ENCODE results near the gene KCNMA1. TPM values are rescaled to one million over a fixed set of nuclear protein-coding genes. Genes with fewer than 3 reads are reported as not detected.

The KCNMA1 gene
- total RNA-seq, 1 experiment from 2014 or later = 0.45 TPM

DNA sequence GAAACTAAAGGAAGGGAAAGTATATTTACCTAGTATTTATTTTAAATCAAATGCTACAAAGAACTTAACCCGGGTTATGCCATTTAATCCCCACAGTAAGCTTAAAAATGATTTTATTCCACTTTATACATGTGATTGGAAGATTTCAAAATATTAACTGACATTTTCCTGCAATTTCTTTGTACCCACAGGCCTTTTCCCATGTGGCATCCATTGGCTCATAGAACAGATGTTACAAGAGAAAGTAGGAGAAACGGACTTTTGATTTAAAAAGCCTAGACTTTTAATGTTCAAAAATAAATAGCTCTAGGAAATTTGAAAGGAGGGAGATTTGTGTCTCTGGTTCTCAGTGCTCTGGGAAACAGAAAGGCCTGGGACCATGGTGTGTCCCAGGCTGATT lies 807.9 kb downstream of the KCNMA1 start:
- no peak overlapping the region for H3K4me3 Mint-ChIP-seq (ENCODE audit: low read depth, unreplicated experiment)
- intact Hi-C loops (cut with micrococcal nuclease; ENCODE audit: unreplicated experiment) = no loop called here
- TF ChIP-seq, protein P1, sequence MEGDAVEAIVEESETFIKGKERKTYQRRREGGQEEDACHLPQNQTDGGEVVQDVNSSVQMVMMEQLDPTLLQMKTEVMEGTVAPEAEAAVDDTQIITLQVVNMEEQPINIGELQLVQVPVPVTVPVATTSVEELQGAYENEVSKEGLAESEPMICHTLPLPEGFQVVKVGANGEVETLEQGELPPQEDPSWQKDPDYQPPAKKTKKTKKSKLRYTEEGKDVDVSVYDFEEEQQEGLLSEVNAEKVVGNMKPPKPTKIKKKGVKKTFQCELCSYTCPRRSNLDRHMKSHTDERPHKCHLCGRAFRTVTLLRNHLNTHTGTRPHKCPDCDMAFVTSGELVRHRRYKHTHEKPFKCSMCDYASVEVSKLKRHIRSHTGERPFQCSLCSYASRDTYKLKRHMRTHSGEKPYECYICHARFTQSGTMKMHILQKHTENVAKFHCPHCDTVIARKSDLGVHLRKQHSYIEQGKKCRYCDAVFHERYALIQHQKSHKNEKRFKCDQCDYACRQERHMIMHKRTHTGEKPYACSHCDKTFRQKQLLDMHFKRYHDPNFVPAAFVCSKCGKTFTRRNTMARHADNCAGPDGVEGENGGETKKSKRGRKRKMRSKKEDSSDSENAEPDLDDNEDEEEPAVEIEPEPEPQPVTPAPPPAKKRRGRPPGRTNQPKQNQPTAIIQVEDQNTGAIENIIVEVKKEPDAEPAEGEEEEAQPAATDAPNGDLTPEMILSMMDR (IDR thresholded peaks at IDR 0.05; ENCODE audit: unreplicated experiment) = no peak
- H3K27ac Mint-ChIP-seq (ENCODE audit: unreplicated experiment) = no peak overlapping the region
- DNase-seq = no peak
- no peaks in the 10 kb centered on the region for H3K27me3 Mint-ChIP-seq (ENCODE audit: unreplicated experiment)
- peaks cover 16% of the 10 kb centered on the region for H3K9me3 Mint-ChIP-seq (ENCODE audit: low read depth, unreplicated experiment)
- no peaks in the 10 kb centered on the region for H3K4me1 Mint-ChIP-seq (ENCODE audit: low read depth, unreplicated experiment)
- BruUV-seq (replicated peaks) = no TSS peak
- H3K36me3 Mint-ChIP-seq (ENCODE audit: insufficient read depth, unreplicated experiment) = no peaks in the 10 kb centered on the region
- CTCF ChIA-PET = no interaction called here
